ENCODE measurements around the gene AARS2.

DNA sequence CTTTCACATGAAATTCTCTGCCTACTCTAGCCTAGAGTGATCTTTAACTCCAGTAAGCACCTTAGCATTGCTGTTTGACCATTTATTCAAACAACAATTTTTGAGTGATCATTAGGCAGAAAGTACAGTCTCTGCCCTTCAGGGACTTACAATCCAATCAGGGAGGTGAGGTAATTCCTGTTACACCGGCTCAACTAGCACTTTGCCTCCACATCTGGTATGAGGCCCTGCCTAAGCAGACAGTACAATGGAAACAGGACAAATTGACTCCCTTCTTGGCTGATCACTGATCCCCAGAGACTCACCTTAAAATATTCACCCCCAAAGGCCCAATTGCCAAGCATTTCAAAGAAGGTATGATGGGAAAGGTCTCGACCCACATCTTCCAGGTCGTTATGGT is 1.4 kb downstream of the AARS2 start:
- TF ChIP-seq TAF1 (IDR thresholded peaks at IDR 0.05; ENCODE audit: borderline replicate concordance, insufficient read depth, low read length) (no peak), POLR2AphosphoS5 (IDR thresholded peaks at IDR 0.05; ENCODE audit: low read depth, low read length) (no peak), REST (IDR thresholded peaks at IDR 0.05; ENCODE audit: insufficient read depth in 1 of 2, low read depth in 2 of 2, low read length in 2 of 2) (no peak), FOXP2 (optimal IDR thresholded peaks at IDR 0.05; ENCODE audit: borderline replicate concordance, extremely low read depth, extremely low read length, insufficient read depth) (no peak)

Measured in PFSK-1 (cell line).